HCT116 (cell line): ENCODE measurements around the gene FLT3. TPM values are rescaled to one million over a fixed set of nuclear protein-coding genes. Genes with fewer than 3 reads are reported as not detected.

Experiments used
- ATAC-seq: fragments of 200-7000 bp; cut with Tn5 transposase; 2 replicates; pipeline ENCODE4 v1.9.1; 2020; ENCODE audit warnings: mild to moderate bottlenecking, moderate library complexity
- BruUV-seq: library from RNA; stranded (reverse); fragments of 400-500 nt; replicated peaks from 2 replicates; lab custom pipeline; 2021; lab: Mats Ljungman, UMichigan
- CTCF ChIA-PET: fragments of 300-600 bp; sonication (Branson Sonifier 250); formaldehyde crosslinking; loops from one replicate; lab custom pipeline; 2021; ENCODE audit warnings: antibody characterized with exemption; lab: Charles Lee
- POLR2A ChIA-PET: fragments of 300-600, 350-600 bp; sonication (Branson Sonifier 250); formaldehyde crosslinking; loops from one replicate; lab custom pipeline; 2021; ENCODE audit warnings: antibody characterized with exemption; lab: Charles Lee
- RAD21 ChIA-PET, 2 experiments: fragments of 300-600 bp; sonication (Branson Sonifier 250); formaldehyde crosslinking; loops; one replicate each; lab custom pipeline; 2023; ENCODE audit warnings: low total read pairs in 2 of 2; ENCODE audit not compliant: uncharacterized antibody in 2 of 2, unreplicated experiment in 2 of 2, low non-redundant PET in 1 of 2; lab: Charles Lee
- DNase-seq: peaks from one replicate; pipeline ENCODE4 v3.0.0-alpha.2; 2010; ENCODE audit warnings: low read depth, low spot score
- H2AFZ ChIP-seq: fragments of 200-600 bp; shearing (Covaris generic), sonication (generic); 2 replicates; pipeline ENCODE4 v1.6.1; 2017; ENCODE audit warnings: low read depth, mixed run types, mixed read lengths, antibody characterized with exemption, low read length; ENCODE audit not compliant: poor library complexity, severe bottlenecking
- H3K27ac ChIP-seq: 2 replicates; pipeline ENCODE4 v1.5.1; 2012; ENCODE audit warnings: low read depth, low read length
- H3K27me3 ChIP-seq: fragments of 200-600 bp; sonication (generic); 2 replicates; pipeline ENCODE4 v1.6.1; 2016; ENCODE audit warnings: mixed run types, low read length, mixed read lengths; ENCODE audit not compliant: insufficient read depth
- H3K36me3 ChIP-seq, 2 experiments: fragments of 200-500 bp in 1 of 2; fragments of 200-600 bp in 1 of 2; sonication (Bioruptor generic) in 1 of 2; sonication (generic) in 1 of 2; 2 replicates each; pipeline versions ENCODE4 v1.5.1 to v1.6.1; 2014 to 2016; ENCODE audit warnings: low read length in 2 of 2, inconsistent platforms in 1 of 2, mixed read lengths in 1 of 2, mixed run types in 1 of 2; ENCODE audit not compliant: insufficient read depth in 2 of 2, control insufficient read depth in 1 of 2
- H3K4me1 ChIP-seq, 2 experiments: fragments of 200-600 bp in 1 of 2; sonication (generic) in 1 of 2; 2 replicates each; pipeline versions ENCODE4 v1.5.1 to v1.6.1; 2012 to 2017; ENCODE audit warnings: low read length in 2 of 2, inconsistent platforms in 1 of 2, mild to moderate bottlenecking in 1 of 2, mixed read lengths in 1 of 2, mixed run types in 1 of 2, moderate library complexity in 1 of 2; ENCODE audit not compliant: insufficient read depth in 2 of 2, control insufficient read depth in 1 of 2
- H3K4me2 ChIP-seq: fragments of 200-600 bp; sonication (generic); 2 replicates; pipeline ENCODE4 v1.6.1; 2017; ENCODE audit warnings: mixed run types, low read length, mixed read lengths
- H3K4me3 ChIP-seq, 2 experiments: fragments of 200-600 bp in 1 of 2; sonication (generic) in 1 of 2; replicated peaks in 1 of 2; 2 replicates each; pipeline ENCODE4 v1.5.1; 2011 to 2016; ENCODE audit warnings: low read length in 2 of 2, control low read depth in 1 of 2, low read depth in 1 of 2, mild to moderate bottlenecking in 1 of 2, mixed read lengths in 1 of 2, mixed run types in 1 of 2
- H3K79me2 ChIP-seq: fragments of 200-600 bp; sonication (generic); 2 replicates; pipeline ENCODE4 v1.6.1; 2017; ENCODE audit warnings: mild to moderate bottlenecking, mixed run types, low read length, moderate library complexity, mixed read lengths; ENCODE audit not compliant: insufficient read depth
- H3K9ac ChIP-seq: fragments of 200-600 bp; sonication (generic); 2 replicates; pipeline ENCODE4 v1.6.1; 2016; ENCODE audit warnings: low read length, mixed read lengths
- H3K9me2 ChIP-seq: fragments of 200-600 bp; sonication (generic), shearing (Covaris generic); 2 replicates; pipeline ENCODE4 v1.6.1; 2017; ENCODE audit warnings: mixed run types, mild to moderate bottlenecking, moderate library complexity; ENCODE audit not compliant: insufficient read depth
- H3K9me3 ChIP-seq, 2 experiments: fragments of 200-500 bp in 1 of 2; fragments of 200-600 bp in 1 of 2; sonication (Bioruptor generic) in 1 of 2; sonication (generic) in 1 of 2; 2 replicates each; pipeline ENCODE4 v1.6.1; 2014 to 2017; ENCODE audit warnings: low read length in 2 of 2, mixed read lengths in 2 of 2, inconsistent platforms in 1 of 2, low read depth in 1 of 2, mild to moderate bottlenecking in 1 of 2, mixed run types in 1 of 2, moderate library complexity in 1 of 2; ENCODE audit not compliant: control insufficient read depth in 1 of 2, insufficient read depth in 1 of 2
- H4K20me1 ChIP-seq: fragments of 200-600 bp; sonication (generic), shearing (Covaris generic); 2 replicates; pipeline ENCODE4 v1.6.1; 2017; ENCODE audit warnings: mixed run types, mild to moderate bottlenecking, moderate library complexity; ENCODE audit not compliant: insufficient read depth
- CTCF ChIP-seq, 3 experiments: fragments of 200-600 bp in 1 of 3; sonication (generic) in 1 of 3; IDR thresholded peaks in 2 of 3; conservative IDR thresholded peaks in 1 of 3; 2 replicates each; pipeline ENCODE4 v1.5.1; 2012 to 2017; ENCODE audit warnings: low read depth in 2 of 3, low read length in 2 of 3, antibody characterized with exemption in 1 of 3, borderline replicate concordance in 1 of 3, control low read depth in 1 of 3, mild to moderate bottlenecking in 1 of 3, mixed read lengths in 1 of 3, mixed run types in 1 of 3, moderate library complexity in 1 of 3; ENCODE audit not compliant: insufficient read depth in 1 of 3
- EGR1 ChIP-seq: IDR thresholded peaks from 2 replicates; pipeline ENCODE4 v1.6.1; 2012; ENCODE audit warnings: low read depth
- ELF1 ChIP-seq: IDR thresholded peaks from 2 replicates; pipeline ENCODE4 v1.6.1; 2012; ENCODE audit warnings: low read depth, borderline replicate concordance
- EZH2 ChIP-seq: fragments of 200-600 bp; sonication (generic); IDR thresholded peaks from 2 replicates; pipeline ENCODE4 v1.6.1; 2017; ENCODE audit warnings: antibody characterized with exemption, mixed run types
- EZH2phosphoT487 ChIP-seq: fragments of 200-600 bp; IDR thresholded peaks from 2 replicates; pipeline ENCODE4 v1.6.1; 2018; ENCODE audit warnings: antibody characterized with exemption, borderline replicate concordance
- JUND ChIP-seq: IDR thresholded peaks from 2 replicates; pipeline ENCODE4 v1.6.1; 2012
- POLR2A ChIP-seq: IDR thresholded peaks from 2 replicates; pipeline ENCODE4 v1.7.0; 2011; ENCODE audit warnings: borderline replicate concordance; ENCODE audit not compliant: insufficient read depth, insufficient read length; ENCODE audit errors: extremely low read depth
- POLR2AphosphoS5 ChIP-seq: IDR thresholded peaks from 2 replicates; pipeline ENCODE4 v1.6.1; 2011; ENCODE audit warnings: mild to moderate bottlenecking, low read depth, low read length, moderate library complexity
- RAD21 ChIP-seq: IDR thresholded peaks from 2 replicates; pipeline ENCODE4 v1.6.1; 2012; ENCODE audit warnings: low read depth, mild to moderate bottlenecking
- REST ChIP-seq: IDR thresholded peaks from 2 replicates; pipeline ENCODE4 v1.6.1; 2012; ENCODE audit warnings: low read depth
- SIN3A ChIP-seq: IDR thresholded peaks from 2 replicates; pipeline ENCODE4 v1.6.1; 2012; ENCODE audit warnings: low read depth
- YY1 ChIP-seq: IDR thresholded peaks from 2 replicates; pipeline ENCODE4 v1.6.1; 2011; ENCODE audit warnings: low read length, low read depth, moderate library complexity, mild to moderate bottlenecking; ENCODE audit not compliant: insufficient replicate concordance; ENCODE audit errors: extremely low read depth
- ZBTB33 ChIP-seq: IDR thresholded peaks from 2 replicates; pipeline ENCODE4 v1.6.1; 2011; ENCODE audit warnings: mild to moderate bottlenecking, low read length, moderate library complexity; ENCODE audit not compliant: insufficient replicate concordance; ENCODE audit errors: extremely low read depth
- intact Hi-C: fragments of 100-400 bp; cut with micrococcal nuclease; formaldehyde crosslinking; loops from 2 replicates; pipeline ENCODE4 v1.10.0; 2022
- total RNA-seq: library from RNA; stranded (reverse); gene quantifications from one replicate; pipeline ENCODE4 v1.2.1, GENCODE V29; 2021; ENCODE audit not compliant: unreplicated experiment

Gene FLT3
- total RNA-seq, 1 experiment from 2014 or later = 0.17 TPM

GRCh38 chr13:28056426-28056825 is 44.0 kb downstream of the FLT3 start (continued):
- TF ChIP-seq REST (no peak), ELF1 (no peak), YY1 (no peak), EZH2phosphoT487 (no peak), POLR2AphosphoS5 (no peak), JUND (no peak), EGR1 (no peak), RAD21 (no peak), POLR2A (no peak), SIN3A (no peak)
- TF ChIP-seq, all 23 proteins: peak for 0

GRCh38 chr13:28055357-28055756 is 45.0 kb downstream of the FLT3 start:
- ChIA-PET RAD21 (no interaction called here), CTCF (no interaction called here), POLR2A (no interaction called here)
- BruUV-seq = no TSS peak
- TF ChIP-seq YY1 = no peak
- no peak for TF ChIP-seq ZBTB33
- TF ChIP-seq CTCF (IDR thresholded peaks at IDR 0.05 in 2 of 3, conservative IDR thresholded peaks at IDR 0.05 in 1 of 3; ENCODE audit: borderline replicate concordance in 1 of 3, insufficient read depth in 1 of 3, low read depth in 2 of 3, low read length in 2 of 3) = no peak
- TF ChIP-seq EZH2 = no peak
- Histone ChIP-seq H3K4me1 (no peaks in the 10 kb centered on the region), H3K9me3 (no peaks in the 10 kb centered on the region), H3K9ac (no peak overlapping the region), H2AFZ (no peak overlapping the region), H3K4me3 (no peak overlapping the region), H3K4me2 (no peak overlapping the region), H3K36me3 (no peaks in the 10 kb centered on the region), H4K20me1 (no peaks in the 10 kb centered on the region), H3K9me2 (no peaks in the 10 kb centered on the region), H3K27me3 (no peaks in the 10 kb centered on the region), H3K27ac (no peak overlapping the region), H3K79me2 (no peaks in the 10 kb centered on the region)
- intact Hi-C loops = no loop called here
- ATAC-seq = no peak
- no peak for DNase-seq
